G401.6 (cell line): Measurements from ENCODE around the gene NCMAP.

ENCODE experiments used
- FAIRE-seq: peaks from 2 replicates; lab custom pipeline; 2012; peaks lifted over from hg19 to GRCh38; lab: Jason Lieb, UNC

NCMAP gene

GRCh38 chr1:24570265-24571125, 14.6 kb downstream of the NCMAP start:
- no peak for FAIRE-seq

GRCh38 chr1:24572301-24572700, 16.4 kb downstream of the NCMAP start:
- no peak for FAIRE-seq

DNA sequence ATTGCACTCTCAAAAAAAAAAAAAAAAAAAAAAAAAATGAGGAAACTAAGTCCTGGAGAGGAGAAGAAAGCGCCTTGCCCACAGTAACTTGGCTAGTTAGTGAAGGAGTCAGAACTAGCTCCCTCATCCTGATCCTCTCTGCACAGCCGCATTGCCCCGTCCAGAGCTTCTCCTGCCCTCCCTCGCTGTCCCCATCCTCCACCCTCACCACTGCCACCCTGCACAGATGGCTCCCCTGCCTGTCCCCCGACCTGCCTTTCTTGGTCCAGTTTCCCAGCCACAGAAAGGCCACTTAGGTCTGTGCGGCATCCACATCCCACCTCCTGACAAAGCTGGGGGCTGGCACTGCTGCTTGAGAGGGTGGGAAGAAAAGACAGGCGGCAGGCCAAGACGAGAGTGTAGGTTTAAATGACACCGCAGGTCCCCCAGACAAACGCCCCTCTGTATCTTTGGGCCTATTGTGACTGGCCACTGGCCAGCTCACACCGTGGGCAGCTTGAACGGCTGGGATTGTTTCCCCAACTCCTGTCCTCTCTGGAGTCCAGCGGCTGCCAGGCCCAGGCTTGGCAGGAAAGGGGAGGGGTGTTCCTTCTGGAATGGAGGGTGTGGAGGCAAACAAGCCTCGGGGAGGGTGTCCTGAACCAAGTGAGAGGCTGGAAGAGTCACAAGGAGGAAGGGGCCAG, 20.2 kb downstream of the NCMAP start:
- no peak for FAIRE-seq

DNA sequence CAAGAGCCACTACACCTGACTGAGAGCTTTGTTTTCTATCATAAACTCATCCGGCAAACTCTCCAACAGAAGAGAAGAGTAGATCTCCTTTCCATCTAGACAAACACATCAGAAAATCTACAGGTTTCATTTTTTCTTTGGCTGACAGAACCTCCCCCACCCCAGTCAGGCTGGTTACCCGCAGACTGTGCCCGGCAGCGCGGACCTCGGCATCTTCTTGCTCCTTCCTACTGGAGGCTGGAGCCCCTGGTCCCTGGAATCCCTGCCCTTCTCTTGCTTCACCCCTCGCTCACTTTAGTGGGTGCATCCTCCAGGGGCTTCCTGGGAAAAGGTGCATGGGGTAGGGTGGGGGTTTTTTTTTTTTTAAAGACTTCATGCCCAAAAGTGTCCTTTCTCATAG, 23.0 kb downstream of the NCMAP start:
- FAIRE-seq, result no peak

DNA sequence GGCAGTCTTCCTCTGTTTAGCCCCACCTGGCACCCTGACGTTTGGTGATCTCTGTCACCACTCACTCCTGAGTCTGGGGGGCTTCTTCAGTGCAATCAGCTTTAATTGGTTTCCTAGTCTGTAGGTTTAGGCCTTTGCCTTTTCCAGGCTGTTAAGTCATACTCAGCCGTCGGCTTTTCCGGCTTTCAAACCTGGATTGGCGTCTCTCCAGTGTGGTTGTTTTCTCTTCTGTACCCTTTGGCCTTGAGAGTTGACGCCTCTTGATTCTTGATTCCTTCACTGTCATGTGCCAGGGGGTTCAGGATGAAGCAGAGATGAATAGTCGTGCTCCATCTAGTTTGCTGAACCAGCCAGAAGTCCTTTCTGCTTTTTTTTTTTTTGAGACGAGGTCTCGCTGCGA, 24.9 kb downstream of the NCMAP start:
- FAIRE-seq, result no peak

GRCh38 chr1:24584171-24584647, 28.3 kb downstream of the NCMAP start:
- no peak for FAIRE-seq

GRCh38 chr1:24586119-24586518, 30.2 kb downstream of the NCMAP start:
- no peak for FAIRE-seq

DNA sequence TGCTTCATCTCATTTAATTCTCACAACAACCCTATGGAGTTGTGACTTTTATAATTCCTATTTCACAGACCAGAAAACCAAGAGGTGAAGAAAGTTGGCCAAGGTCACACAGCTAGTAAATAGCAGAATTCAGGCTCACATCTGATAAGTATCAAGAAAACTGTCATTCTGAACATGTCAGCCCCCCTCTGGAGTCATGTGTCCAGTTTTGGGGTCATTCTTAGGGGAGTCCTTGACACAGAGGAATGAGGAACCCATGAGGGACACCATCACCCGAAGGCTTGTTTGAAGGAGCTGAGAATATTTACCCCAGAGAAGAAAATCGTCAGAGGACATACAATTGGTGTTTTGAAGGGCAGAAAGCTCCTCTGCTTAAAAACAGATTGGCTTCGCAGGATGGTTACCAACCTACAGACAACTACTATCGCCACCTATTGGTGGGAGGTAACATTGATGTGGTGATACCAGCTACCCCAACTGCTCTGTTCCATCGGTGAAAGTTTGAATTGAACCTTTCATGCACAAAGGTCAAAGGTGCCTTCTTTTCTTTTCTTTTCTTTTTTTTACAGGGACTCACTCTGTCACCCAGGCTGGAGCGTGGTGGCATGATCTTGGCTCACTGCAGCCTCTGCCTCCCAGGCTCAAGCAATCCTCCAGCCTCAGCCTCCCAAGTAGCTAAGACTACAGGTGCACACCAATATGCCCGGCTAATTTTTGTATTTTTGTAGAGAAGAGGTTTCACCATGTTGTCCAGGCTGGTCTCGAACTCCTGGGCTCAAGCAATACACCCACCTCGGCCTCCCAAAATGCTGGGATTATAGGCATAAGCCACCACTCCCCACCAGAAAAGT, 31.3 kb downstream of the NCMAP start:
- peak; percentile 85 for FAIRE-seq

DNA sequence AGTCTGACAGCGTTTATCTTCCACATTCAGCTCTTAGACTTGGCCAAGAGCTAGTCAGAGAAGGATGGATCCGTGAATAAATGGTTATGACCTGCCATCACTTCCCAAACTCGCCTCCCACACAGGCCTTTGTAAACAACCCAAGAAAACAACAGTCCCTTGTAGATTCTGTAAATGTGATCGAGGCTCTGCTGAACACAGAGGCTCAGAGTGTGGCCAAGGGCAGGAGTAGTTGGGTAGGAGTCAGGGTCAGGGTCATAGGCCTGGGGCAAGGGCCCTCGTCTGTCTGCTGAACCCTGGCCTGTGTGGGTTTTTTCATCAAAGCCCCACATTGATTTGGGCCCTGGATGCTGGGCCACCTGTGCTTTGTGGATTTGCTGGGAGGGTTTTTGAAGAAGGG, 32.7 kb downstream of the NCMAP start:
- no peak for FAIRE-seq

DNA sequence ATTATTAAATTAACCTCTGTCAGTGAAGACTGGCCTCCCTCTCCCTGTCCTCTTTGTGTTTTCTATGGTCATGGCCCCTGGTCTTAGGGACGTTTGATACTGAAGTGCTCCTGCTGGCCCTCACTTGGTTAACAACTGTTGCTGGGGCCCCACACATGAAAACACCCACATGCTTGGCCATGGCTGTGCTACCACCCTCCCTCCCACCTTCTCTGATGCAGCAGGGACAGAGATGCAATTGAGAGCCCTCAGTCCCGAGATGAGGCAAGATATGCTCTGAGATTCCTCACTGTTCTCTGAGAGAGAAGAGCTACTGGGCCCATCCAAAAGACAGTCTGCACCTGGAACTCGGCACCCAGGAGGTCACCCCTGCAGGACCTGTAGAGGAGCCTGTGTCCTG, 33.3 kb downstream of the NCMAP start:
- no peak for FAIRE-seq

DNA sequence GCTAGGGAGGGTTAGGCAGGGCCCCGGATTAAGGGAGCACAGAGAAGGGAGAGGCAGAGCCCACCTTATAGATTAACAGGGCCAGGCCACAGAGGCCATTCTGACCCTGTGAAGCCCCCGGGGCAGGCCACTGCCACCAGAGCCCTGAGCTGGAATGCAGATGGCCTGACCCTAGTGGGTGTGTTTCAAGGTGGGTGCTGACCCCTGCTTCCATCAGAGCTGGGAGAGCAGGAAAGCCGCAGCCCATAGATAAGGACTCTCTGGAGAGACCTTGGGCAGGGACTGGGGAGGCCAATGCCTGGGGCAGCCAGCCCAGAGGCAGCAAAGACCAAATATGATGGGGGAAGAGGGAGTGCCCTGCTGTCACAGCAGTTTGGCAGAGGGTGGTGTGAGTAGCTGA, 35.9 kb downstream of the NCMAP start:
- FAIRE-seq, result no peak

GRCh38 chr1:24594328-24594598, 38.4 kb downstream of the NCMAP start:
- no peak for FAIRE-seq

GRCh38 chr1:24596401-24596880, 40.6 kb downstream of the NCMAP start:
- FAIRE-seq, result no peak

DNA sequence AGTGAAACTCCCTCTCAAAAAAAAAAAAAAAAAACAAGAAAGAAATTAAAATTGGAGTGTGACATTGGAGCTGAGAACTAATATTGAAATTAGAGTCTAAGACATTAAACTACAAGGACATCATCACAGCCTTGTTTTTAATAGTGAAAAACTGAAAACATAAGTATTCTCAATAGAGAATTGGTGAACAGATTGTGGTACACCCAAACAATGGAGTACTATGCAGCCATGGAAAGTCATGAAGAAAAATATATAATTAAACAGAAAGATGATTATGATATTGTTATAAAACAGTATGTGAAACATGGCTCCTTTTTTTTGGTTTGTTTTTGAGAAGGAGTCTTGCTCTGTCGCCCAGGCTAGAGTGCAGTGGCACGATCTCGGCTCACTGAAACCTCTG, 43.4 kb downstream of the NCMAP start:
- FAIRE-seq, result no peak

- no peak for FAIRE-seq
Measured at GRCh38 chr1:24600551-24600950, 44.7 kb downstream of the NCMAP start.

DNA sequence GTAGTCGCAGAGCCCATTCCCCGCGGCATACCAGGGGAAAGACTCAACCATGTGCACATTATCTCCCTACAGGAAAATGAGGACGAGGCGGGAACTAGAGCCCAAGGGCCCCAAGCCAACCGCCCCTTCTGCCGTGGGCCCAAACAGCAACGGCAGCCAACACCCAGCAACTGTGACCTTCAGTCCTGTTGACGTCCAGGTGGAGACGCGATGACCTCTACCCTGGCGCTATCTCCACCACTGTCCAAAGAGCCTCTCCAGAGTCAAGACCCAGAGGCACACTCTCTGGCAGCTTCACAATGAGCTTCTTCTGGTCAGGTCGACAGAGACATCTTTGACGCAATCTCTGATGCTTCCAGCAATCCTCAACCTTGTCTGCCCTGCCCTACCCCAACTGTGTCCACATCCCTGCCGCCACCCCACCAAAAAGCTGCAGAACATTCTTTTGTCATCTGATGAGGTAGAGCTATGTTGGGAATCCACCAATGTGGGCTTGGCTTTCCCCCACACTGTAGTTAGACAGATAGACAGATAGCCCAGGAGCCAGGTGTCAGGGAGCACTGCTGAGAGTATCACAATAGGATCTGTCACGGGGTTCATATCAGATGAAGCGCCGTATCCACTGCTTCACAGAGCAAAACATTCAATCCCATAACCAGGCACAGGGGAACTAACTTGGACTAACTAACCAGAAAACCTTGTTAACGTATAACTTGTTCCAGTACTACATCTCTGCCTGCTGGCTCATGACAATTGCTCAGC, 49.8 kb downstream of the NCMAP start:
- no peak for FAIRE-seq

DNA sequence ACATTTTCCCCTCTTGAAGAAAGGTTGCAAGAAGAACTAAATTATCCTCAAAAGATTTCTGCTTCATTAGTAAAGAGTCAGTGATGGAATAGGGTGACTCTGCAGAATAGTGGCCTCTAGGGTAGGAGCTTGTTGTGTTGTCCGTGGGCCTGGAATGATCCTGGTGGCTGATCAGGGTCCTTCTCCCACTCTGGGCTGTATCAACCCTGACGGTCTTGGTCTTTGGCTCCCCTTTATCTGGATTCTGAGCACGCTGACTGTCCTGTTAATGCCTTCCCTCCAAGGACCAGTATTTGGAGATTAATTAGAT, 50.4 kb downstream of the NCMAP start:
- no peak for FAIRE-seq

DNA sequence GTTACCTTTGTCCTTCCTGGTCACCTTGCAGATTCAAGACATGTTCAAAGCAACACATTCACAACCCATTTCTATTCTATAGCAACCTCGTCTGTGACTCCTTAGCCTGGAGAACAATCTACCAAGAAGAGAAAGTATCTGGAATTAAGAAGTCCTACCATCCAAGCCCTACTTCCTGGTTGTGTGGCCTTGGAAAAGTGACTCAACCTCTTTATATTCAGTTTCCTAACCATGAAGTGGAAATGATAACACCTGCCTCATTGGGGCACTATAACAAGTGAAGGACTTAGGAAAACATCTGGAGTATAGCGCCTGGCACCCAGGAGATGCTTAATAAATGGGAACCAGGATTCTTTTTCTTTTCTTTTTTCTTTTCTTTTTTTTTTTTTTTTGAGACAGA, 50.7 kb downstream of the NCMAP start:
- FAIRE-seq, result no peak

DNA sequence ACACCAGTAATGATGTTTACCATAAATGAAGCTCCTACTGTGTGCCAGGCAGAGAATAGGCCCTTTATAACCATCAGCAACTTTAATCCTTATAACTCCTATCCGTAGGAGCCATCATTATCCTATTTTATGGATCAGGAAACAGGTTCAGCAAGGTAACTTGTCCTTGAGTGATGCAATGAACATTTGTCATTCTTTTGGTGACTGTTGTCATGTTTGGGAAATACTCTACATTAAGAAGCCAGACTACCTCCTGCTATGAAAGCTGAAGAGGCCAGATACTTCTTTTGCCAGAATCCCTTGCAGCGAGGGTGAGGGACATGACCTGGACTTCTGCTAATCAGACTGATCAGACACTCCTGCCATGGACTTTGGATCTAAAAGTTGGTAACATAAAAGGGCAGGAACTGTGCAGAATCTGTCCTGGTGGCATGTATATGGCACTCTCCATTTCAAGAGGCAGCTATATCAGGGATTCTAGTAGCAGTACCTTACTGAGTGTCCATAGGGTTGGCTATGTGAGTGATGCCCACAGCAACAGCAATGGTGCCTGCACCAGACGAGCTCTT, 54.1 kb downstream of the NCMAP start:
- FAIRE-seq, result no peak

DNA sequence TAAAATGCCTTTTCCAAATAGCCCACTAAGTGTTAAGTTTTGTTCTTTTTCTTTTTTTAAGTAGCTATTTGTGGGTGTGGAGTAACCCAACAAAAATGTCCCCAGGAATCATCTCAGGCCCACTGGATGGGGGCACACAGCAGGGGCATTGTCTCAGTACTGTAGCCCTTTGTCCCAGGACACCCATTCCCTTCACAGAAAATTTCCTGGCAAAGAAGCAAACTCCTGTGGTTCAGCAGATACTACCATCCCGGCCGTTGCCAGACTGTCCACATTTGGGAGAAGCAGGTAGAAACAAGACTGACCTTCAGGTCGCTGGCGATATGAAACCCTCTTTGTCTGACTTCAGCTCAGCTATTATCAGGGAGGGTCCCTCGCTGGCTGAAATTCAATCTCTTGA, 63.5 kb downstream of the NCMAP start:
- no peak for FAIRE-seq

DNA sequence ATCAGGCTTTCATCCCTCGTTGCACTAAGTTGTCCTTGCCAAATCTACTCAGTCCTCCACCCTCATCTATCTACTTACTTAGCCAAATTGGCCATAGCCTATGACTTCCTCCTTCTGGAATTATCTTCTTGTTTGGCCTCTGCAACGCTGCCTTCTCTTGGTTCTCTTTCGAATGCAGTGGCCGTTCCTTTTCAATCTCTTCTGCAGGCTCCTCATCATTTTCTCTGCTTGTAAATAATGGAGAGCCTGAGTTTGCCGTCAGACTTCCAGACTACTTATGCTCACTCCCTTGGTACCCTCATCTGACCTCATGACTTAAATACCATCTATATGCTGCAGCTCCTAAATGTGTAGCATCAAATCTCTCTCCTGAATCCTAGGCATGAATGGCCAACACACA, 64.8 kb downstream of the NCMAP start:
- no peak for FAIRE-seq

DNA sequence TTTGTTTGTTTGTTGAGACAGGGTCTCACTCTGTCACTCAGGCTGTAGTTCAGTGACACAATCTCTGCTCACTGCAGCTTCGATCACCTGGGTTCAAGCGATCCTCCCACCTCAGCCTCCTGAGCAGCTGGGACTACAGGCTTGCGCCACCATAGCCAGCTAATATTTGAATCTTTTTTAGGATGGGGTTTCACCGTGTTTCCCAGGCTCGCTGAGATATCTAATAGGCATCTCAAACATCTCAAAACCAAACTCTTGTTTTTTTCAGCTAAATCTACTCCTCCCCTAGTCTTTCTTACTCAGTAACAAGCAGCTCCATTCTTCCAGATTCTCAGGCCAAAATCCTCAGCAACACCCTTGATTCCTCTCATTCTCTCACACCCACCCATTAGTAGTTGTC, 65.2 kb downstream of the NCMAP start:
- FAIRE-seq, result no peak
